Breast epithelium (tissue), 4 donors: ENCODE data around the gene ABR. TPM values are rescaled to one million over a fixed set of nuclear protein-coding genes. Genes with fewer than 3 reads are reported as not detected.
"Not testable (repeated sequence)": the region's sequence is repeated elsewhere in the genome, so short reads cannot be mapped to it uniquely, and the experiment has no call there.

Experiments
- DNase-seq, 2 donors: peaks; one replicate each; pipeline ENCODE4 v3.0.0-alpha.2; 2019; ENCODE audit warnings: low spot score in 2 of 2
- H3K27ac ChIP-seq, 2 donors: fragments of 200-600 bp; sonication (generic) in 1 of 2; one replicate each; pipeline ENCODE4 v1.5.1; 2016 to 2019; ENCODE audit warnings: mild to moderate bottlenecking in 1 of 2
- H3K27me3 ChIP-seq, 2 donors: fragments of 200-600 bp; sonication (generic) in 1 of 2; one replicate each; pipeline versions ENCODE4 v1.5.1 to v1.6.0; 2017 to 2019; ENCODE audit warnings: control low read depth in 1 of 2, mild to moderate bottlenecking in 1 of 2
- H3K36me3 ChIP-seq: fragments of 200-600 bp; one replicate; pipeline ENCODE4 v1.5.1; 2019
- H3K4me1 ChIP-seq, 2 donors: fragments of 200-600 bp; sonication (generic); one replicate each; pipeline ENCODE4 v1.5.1; 2016 to 2019; ENCODE audit warnings: control low read depth in 1 of 2
- H3K4me3 ChIP-seq, 3 donors: fragments of 200-600 bp; sonication (generic); 1 replicate in 2 of 3; 2 replicates in 1 of 3; pipeline ENCODE4 v1.5.1; 2016 to 2019; ENCODE audit warnings: mild to moderate bottlenecking in 3 of 3, moderate library complexity in 2 of 3
- H3K9me3 ChIP-seq, 2 donors: fragments of 200-600 bp; sonication (generic) in 1 of 2; one replicate each; pipeline ENCODE4 v1.5.1; 2016 to 2019; ENCODE audit warnings: control low read depth in 1 of 2
- POLR2A ChIP-seq: fragments of 450-650 bp; IDR thresholded peaks from one replicate; pipeline ENCODE4 v1.6.1; 2016; ENCODE audit warnings: antibody characterized with exemption, mild to moderate bottlenecking, moderate library complexity
- POLR2AphosphoS5 ChIP-seq, 3 donors: sonication (generic); formaldehyde crosslinking; IDR thresholded peaks; one replicate each; pipeline ENCODE4 v1.6.1; 2017; ENCODE audit warnings: antibody characterized with exemption in 3 of 3
- intact Hi-C: fragments of 100-400 bp; cut with DNase I; formaldehyde crosslinking; loops from one replicate; pipeline ENCODE4 v1.15.1; 2023; ENCODE audit warnings: low total_unique reads
- total RNA-seq, 3 donors: library from RNA; depleted of rRNA; stranded (reverse); fragments of >200 nt; gene quantifications; one replicate each; pipeline ENCODE4 v1.1.0, GENCODE V29; 2016
- TF ChIP-seq, protein P1 (sequence below), 3 donors: fragments of 450-650 bp; IDR thresholded peaks; one replicate each; pipeline ENCODE4 v1.5.1; 2016 to 2017; ENCODE audit warnings: antibody characterized with exemption in 3 of 3, mild to moderate bottlenecking in 3 of 3, moderate library complexity in 3 of 3

Gene ABR
- total RNA-seq, 3 donors from 2014 or later, result 63.5 to 77.0 (median 75.0) TPM

DNA sequence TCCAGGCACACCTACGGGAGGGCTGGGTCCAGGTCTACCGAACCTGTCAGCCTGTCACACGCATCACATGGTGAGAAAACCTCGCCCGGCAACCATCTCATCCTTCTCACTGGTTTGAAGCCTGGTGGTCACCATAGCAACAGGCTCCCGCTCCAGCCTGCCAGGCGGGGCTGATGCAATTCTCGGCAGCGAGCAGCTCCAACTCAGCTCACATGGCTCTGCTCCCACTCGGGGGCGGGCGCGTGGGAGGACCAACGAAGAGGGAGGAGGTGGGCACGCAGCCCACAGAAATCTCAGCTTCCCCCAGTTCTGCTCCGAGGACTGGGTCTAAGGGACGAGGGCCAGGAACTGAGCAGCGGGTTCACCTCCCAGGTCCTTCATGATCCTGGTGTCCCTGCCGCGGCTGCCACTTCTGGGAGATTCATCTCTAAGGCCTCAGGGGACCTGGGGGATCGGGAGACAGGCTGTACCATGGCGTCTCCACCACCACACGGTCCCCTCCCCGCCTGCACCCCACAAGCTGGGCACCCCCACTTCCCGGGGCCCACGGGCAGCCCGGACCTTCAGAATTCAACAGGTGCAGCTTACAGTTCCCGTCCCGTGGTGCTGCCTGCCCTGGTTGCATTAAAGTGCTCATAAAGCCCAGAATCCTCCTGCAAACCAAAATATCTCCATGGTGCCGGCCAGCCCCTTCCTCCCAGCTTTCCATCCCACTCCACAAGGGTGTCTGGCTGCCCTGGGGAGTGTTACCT is 25.8 kb downstream of the ABR start:
- intact Hi-C loops, result no loop called here
- Histone ChIP-seq H3K27ac (no peak overlapping the region), H3K36me3 (no peaks in the 10 kb centered on the region), H3K9me3 (no peaks in the 10 kb centered on the region), H3K4me1 (no peaks in the 10 kb centered on the region), H3K4me3 (no peak overlapping the region), H3K27me3 (no peaks in the 10 kb centered on the region)
- no peak for TF ChIP-seq POLR2AphosphoS5 (IDR thresholded peaks at IDR 0.05)
- TF ChIP-seq POLR2A, result no peak
- TF ChIP-seq, protein P1, sequence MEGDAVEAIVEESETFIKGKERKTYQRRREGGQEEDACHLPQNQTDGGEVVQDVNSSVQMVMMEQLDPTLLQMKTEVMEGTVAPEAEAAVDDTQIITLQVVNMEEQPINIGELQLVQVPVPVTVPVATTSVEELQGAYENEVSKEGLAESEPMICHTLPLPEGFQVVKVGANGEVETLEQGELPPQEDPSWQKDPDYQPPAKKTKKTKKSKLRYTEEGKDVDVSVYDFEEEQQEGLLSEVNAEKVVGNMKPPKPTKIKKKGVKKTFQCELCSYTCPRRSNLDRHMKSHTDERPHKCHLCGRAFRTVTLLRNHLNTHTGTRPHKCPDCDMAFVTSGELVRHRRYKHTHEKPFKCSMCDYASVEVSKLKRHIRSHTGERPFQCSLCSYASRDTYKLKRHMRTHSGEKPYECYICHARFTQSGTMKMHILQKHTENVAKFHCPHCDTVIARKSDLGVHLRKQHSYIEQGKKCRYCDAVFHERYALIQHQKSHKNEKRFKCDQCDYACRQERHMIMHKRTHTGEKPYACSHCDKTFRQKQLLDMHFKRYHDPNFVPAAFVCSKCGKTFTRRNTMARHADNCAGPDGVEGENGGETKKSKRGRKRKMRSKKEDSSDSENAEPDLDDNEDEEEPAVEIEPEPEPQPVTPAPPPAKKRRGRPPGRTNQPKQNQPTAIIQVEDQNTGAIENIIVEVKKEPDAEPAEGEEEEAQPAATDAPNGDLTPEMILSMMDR (IDR thresholded peaks at IDR 0.05), result no peak
- DNase-seq, result no peak

DNA sequence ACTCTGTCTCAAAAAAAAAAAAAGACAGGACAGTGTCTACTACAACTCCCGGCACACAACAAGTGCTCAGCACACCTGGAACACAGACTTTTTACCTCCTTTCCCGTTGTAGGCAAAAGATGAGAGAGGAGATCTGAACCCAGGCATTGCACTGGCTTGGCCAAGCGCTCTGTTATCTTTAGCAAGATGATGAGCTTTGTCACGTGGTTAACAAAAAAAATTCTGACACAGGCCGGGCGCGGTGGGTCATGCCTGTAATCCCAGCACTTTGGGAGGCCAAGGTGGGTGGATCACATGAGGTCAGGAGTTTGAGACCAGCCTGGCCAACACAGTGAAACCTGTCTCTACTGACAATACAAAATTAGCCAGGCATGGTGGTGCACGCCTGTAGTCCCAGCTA is 27.2 kb downstream of the ABR start:
- intact Hi-C loops, result not testable (repeated sequence)

DNA sequence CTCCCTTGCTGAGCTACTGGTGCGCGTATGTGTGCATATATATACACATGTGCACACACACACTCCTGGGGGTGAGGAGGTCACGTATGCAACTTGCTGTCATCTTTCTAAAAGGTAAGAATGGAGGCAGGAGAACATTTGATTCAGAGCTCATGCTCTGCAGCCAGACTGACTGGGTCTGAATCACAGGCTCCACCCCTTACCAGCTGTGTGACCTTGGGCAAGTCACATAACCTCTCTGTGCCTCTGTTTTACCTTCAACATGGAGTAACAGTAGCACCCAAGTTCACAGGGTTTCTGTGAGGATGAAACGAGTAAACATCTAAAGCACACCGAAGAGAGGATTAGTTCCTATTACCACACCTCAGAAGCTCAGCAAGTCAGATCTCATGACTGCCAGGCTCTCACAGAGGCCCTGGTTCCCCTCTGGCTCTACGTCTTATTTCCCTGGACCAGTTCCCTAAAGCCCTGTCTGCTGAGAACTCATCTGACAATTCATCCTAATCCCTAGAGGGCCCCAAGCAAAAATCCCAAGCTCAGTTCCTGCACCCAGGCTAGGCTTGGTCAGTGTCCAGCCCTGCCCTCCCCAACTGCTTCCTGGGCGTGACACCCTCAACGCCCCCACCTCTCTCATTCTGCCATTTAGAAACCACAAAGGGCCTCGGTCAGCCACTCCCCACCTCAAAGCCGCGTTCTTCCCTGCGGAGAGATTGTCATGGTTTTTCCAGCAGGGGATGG is 28.7 kb downstream of the ABR start:
- H3K4me3 ChIP-seq, result no peak overlapping the region
- no peaks in the 10 kb centered on the region for H3K27me3 ChIP-seq
- H3K27ac ChIP-seq, result no peak overlapping the region
- TF ChIP-seq POLR2A, result no peak
- no peak for TF ChIP-seq POLR2AphosphoS5 (IDR thresholded peaks at IDR 0.05)
- TF ChIP-seq, protein P1 (IDR thresholded peaks at IDR 0.05), result no peak
- intact Hi-C loops, result no loop called here
- H3K9me3 ChIP-seq, result no peaks in the 10 kb centered on the region
- no peaks in the 10 kb centered on the region for H3K4me1 ChIP-seq
- no peaks in the 10 kb centered on the region for H3K36me3 ChIP-seq
- no peak for DNase-seq

More for the DNA sequence above, 27.2 kb downstream of the ABR start:
- H3K27ac ChIP-seq, DNase-seq, H3K4me3 ChIP-seq, H3K9me3 ChIP-seq, H3K4me1 ChIP-seq, H3K36me3 ChIP-seq, H3K27me3 ChIP-seq: not testable (repeated sequence)

DNA sequence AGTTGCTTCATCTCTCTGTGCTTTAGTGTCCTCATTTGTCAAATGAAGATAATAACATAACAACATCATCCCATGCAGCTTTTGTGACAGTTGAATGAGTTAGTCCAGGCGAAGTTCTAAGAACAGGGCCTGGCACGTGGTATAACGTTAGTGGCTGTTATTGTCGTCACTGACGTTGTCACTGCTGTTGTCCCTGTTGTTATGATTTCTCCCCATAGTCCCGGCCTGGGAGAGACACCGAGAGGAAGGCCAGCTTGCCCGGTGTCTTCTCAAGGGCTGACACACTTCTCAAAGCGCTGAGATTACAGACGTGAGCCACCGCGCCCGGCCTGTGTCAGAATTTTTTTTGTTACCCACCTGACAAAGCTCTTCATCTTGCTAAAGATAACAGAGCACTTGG is 29.9 kb downstream of the ABR start:
- no peaks in the 10 kb centered on the region for H3K27me3 ChIP-seq
- no peak overlapping the region for H3K27ac ChIP-seq
- H3K4me3 ChIP-seq, result no peak overlapping the region
- H3K9me3 ChIP-seq, result no peaks in the 10 kb centered on the region
- H3K36me3 ChIP-seq, result no peaks in the 10 kb centered on the region
- intact Hi-C loops, result no loop called here
- TF ChIP-seq POLR2A, result no peak
- TF ChIP-seq, protein P1 (IDR thresholded peaks at IDR 0.05), result no peak
- TF ChIP-seq POLR2AphosphoS5 (IDR thresholded peaks at IDR 0.05), result no peak
- DNase-seq, result no peak
- no peaks in the 10 kb centered on the region for H3K4me1 ChIP-seq

DNA sequence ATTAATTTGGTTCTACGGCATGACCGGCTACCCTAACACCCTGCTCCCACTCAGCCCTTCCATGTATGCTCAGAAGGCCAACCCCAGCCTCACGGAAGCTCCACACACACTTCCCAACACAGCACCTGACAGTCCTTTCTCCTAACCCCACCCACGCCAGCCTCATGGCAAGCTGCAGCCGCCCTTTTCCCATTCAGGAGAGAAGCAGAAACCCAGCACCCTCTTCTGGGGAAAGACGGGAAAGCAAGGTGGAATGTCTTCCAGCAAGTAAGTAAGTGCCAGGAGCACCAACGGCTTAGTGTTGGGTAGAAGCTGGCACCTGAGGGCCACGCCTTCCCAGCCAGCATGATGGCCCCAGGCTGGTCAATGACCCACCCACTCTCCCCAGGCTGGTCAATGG is 32.1 kb downstream of the ABR start:
- H3K4me3 ChIP-seq, result no peak overlapping the region
- H3K27ac ChIP-seq, result no peak overlapping the region
- TF ChIP-seq, protein P1 (IDR thresholded peaks at IDR 0.05), result peak in 2 of 3 donors; percentile 27 to 29
- TF ChIP-seq POLR2AphosphoS5 (IDR thresholded peaks at IDR 0.05), result no peak
- no peaks in the 10 kb centered on the region for H3K36me3 ChIP-seq
- intact Hi-C loops, result no loop called here
- DNase-seq, result peak in 1 of 2 donors; percentile 36
- no peaks in the 10 kb centered on the region for H3K4me1 ChIP-seq
- no peaks in the 10 kb centered on the region for H3K27me3 ChIP-seq
- no peaks in the 10 kb centered on the region for H3K9me3 ChIP-seq
